Inferior parietal cortex (tissue), 1 donor: Measurements from ENCODE around the gene CAMTA1.
A peak's percentile ranks its signal among the peaks of the same experiment; 100 is the strongest.
"Not testable (repeated sequence)": the region's sequence is repeated elsewhere in the genome, so short reads cannot be mapped to it uniquely, and the experiment has no call there.

Experiments used
- DNase-seq: peaks from one replicate; pipeline ENCODE4 v3.0.0-alpha.2; 2016; ENCODE audit errors: extremely low spot score

The CAMTA1 gene

GRCh38 chr1:6785318-6785727, at the start of gene CAMTA1:
Gene CAMTA1, plus strand, starts transcription at chr1:6785454. Its CDS starts 77 bp downstream, at chr1:6785531.
- DNase-seq: no peak

- DNase-seq: no peak
Measured at GRCh38 chr1:6738987-6739676, 46.1 kb upstream of the CAMTA1 start.

DNA sequence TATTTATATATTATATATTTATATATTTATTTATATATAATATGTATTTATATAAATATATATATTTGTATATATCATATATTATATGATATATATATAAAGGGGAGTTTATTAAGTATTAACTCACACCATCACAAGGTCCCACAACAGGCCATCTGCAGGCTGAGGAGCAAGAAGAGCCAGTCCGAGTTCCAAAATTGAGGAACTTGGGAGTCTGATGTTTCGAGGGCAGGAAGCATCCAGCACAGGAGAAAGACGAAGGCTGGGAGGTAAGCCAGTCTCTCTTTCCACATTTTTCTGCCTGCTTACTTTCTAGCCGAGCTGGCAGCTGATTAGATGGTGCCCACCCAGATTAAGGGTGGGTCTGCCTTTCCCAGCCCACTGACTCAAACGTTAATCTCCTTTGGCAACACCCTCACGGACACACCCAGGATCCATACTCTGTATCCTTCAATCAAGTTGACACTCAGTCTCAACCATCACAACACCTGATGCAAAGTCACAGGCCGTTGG, 42.5 kb upstream of the CAMTA1 start:
- not testable (repeated sequence) for DNase-seq

DNA sequence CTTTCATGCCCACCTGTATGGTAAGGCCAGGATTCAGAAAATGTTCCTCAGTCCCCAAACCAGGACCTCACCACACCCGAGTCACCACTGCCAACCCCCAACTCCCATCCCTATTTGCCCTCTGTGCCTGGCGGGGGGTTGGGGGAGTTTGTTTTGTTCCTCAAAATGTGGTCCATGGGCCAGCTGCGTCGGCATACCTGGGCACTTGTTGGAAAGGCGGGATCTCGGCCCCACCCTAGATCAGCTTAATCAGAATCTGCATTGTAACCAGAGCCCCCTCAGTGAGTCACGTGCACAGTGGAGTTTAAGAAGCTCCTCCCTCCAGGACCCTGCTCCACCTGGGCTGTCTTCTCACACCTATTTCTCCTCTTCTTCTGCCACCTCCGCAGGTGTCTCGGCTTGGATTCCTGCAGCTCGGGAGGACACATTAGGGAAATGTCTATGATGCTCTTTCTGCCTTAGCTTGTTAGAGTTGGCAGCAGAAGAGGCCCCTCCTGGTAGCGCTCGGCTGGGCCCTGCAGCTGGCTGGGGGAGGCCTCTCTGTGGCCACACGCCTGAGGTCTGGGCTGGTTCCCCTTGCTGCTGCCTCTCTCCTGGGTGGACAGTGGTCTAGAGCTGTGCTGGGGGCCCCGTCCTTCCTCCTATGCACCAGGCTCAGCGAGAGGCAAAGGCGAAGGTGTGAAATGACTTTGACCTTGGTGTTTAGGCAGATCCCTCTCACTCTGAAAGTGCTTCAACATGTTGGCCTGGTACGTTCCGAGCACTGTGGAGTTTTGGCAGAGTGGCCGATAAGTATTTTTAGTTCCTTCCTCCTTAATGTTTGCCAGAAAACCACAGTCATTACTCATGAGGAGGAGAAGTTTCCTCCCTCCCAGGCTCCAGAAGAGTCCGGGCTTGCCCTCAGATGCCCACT, 41.8 kb upstream of the CAMTA1 start:
- DNase-seq: peak; percentile 49

- no peak for DNase-seq
Measured at GRCh38 chr1:6745073-6745472, 40.2 kb upstream of the CAMTA1 start.

- no peak for DNase-seq
Measured at GRCh38 chr1:6747674-6748073, 37.6 kb upstream of the CAMTA1 start.

- DNase-seq: no peak
Measured at GRCh38 chr1:6750490-6750889, 34.8 kb upstream of the CAMTA1 start.

DNA sequence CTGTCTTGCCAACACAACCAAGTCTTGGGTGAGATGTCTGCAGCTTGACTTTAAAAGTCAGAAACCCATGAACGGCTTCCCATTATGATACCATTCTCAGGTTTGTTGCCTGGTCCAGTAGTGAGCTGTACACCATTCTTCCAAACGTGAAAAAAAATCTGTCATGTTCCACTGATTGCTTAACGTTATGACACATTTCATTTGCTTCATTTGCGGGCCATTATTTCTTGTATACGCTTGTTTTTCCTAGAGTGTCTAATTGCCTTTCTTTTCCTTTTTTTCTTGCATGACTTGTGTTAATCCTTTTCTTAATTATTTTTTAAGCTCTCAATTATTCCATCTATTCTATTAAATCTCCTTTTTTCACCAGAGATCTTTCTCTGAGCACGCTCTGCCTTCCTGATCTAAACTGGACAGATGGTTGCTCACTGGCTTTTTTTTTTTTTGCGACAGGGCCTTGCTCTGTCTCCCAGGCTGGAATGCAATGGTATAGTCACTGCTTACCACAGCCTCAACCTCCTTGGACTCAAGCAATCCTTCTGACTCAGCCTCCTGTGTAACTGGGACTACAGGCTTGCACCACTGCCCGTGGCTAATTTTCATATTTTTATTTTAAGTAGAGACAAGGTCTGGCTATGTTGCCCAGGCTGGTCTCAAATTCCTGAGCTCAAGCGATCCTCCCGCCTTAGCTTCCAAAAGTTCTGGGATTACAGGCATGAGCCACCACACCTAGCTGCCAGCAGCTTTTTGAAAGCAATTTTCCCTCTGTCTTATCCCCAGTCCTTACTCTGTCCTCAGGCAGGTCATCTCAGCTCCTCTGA, 31.7 kb upstream of the CAMTA1 start:
- no peak for DNase-seq

DNA sequence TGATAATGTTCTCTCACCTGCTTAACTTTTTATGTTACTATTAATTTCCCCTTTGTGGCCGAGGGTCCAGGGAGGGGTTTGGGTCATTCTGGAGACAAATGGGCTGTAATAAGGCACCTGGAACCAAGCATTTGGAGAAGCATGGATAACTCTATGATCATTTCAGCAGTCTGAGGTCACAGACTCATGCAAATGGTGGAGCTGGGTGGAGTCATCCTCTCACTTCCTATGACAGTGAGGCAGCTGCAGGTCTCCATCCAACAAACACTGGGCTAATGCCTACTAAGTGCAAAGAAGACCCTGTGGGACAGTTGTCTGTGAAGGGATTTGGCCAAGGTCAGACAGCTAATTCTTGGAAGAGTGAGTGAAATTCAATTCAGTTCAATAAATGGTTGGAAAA, 28.8 kb upstream of the CAMTA1 start:
- no peak for DNase-seq

GRCh38 chr1:6757719-6758435, 27.4 kb upstream of the CAMTA1 start:
- no peak for DNase-seq

DNA sequence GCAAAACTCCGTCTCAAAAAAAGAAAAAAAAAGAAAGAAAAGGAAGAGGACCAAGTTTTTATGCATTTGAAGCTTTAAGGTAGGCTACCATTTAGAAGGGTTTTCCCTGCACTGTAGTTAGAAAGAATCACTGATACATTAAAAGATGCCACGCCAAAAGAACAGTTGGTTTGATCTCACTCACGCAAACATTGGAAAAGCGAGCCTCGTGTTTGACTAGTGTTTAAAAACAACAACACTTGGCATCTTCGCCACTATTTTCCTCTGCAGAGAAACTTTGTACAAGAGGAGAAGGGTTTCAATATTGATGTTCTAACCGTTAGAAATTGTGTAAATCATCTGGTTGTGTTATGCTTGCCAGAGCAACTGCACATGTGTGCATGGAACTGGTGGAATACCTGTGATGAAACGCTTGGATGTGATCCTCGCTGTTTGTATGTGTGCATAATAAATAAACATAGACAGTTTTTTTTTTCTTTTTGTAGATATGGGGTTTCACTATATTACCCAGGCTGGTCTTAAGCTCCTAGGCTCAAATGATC, 24.0 kb upstream of the CAMTA1 start:
- DNase-seq: no peak

DNA sequence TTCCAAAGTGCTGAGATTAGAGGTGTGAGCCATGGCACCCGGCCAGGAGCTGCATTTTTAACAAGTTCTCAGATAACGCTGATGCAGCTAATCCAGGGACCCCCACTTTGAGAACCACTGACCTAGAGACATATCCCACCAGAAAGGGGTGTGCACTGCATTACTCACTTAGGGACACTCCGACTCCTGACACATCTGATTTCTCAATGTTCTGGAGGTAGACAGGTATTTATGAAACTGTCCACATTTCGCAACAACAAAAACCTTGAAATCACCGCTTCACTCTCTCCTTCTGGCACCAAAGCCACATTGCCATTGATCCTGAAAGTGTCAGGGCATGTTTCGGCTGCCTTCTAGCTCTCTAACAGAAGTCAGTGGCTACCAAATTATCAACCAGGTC, 23.2 kb upstream of the CAMTA1 start:
- DNase-seq: no peak

- no peak for DNase-seq
Measured at GRCh38 chr1:6770751-6771440, 14.4 kb upstream of the CAMTA1 start.

DNA sequence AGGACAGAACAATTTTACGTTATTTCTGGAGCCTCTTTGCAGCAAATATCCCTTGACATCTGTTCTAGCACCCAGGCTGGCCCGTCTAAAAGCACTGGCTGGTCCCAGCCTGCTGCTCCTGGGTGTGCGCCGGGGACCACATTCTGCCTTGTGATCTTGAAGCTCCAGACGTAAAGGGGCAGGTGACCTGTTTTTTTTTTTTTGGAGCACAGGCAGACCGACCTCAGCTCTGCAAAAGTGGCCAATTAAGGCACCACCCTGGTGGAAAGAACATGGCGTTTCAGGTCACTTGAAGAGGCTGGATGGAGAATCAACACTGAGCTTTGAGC, 13.8 kb upstream of the CAMTA1 start:
- DNase-seq: no peak

GRCh38 chr1:6774381-6774780, 10.9 kb upstream of the CAMTA1 start:
- DNase-seq: no peak

DNA sequence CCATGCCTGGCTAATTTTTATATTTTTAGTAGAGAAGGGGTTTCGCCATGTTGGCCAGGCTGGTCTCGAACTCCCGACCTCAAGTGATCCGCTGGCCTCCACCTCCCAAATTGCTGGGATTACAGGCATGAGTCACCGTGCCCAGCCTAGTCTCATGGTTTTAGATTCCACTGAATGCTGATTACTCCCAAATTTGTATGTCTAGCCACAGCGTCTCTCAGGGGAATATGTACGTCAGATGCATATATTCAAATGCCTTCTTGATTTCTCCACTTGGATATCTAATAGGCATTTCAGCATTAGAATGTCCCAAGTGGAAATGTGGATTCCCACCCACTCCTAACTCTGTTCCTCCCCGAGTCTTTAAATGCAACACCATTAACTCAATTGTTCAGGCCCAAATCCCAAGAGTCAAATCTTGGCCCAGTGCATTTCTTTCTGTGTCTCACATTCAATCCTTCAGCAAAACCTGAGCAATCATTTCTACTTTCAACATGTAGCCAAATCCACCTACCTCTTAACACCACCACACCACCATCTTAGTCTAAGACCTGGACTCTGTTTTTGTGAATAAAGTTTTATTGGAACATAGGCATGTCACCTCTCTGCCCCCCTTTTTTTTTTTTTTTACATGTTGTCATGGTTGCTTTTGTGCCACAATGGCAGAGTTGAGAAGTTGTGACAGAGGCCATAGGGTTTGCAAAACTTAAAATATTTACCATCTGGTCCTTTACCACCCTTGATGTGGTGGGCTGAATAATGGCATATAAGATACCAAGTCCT, 9.8 kb upstream of the CAMTA1 start:
- DNase-seq: no peak

DNA sequence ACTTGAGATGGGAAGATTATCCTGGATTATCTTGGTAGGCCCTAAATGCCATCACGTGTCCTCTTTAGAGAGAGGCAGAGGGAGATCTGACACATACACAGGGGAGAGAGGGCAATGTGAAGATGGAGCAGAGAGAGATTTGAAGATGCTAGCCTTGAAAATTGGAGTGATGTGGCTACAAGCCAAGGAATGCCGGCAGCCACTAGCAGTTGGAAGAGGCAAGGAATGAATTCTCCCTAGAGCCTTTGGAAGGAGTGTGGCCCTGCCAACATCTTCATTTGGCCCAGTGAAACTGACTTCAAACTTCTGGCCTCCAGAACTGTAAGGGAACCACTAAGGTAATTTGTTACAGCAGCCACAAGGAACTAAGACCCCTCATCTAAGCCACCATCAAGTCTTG, 8.9 kb upstream of the CAMTA1 start:
- no peak for DNase-seq

- DNase-seq: no peak
Measured at GRCh38 chr1:6776895-6777294, 8.4 kb upstream of the CAMTA1 start.

DNA sequence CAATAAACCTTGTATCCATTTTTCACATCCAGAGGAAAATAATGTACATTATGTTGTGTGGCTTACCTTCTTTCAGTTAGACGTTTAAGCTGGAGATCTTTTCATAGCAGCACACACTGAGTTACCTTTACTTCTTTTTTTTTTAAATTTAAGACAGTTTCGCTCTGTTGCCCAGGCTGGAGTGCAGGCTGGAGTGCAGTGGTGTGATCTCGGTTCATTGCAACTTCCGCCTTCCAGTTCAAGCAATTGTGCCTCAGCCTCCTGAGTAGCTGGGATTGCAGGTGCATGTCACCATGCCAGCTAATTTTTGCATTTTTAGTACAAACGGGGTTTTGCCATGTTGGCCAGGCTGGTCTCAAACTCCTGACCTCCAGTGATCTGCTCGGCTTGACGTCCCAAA, 7.4 kb upstream of the CAMTA1 start:
- no peak for DNase-seq
